BE2C (cell line): Measurements from ENCODE around the gene SLC4A7.

Experiments used
- DNase-seq: peaks from one replicate; pipeline ENCODE4 v3.0.0-alpha.2; 2020
- H3K27me3 ChIP-seq: fragments of 250-450 bp; sonication (Bioruptor Pico); 2 replicates; pipeline ENCODE4 v1.5.1; 2020; ENCODE audit warnings: mild to moderate bottlenecking
- H3K36me3 ChIP-seq: fragments of 250-450 bp; sonication (Bioruptor Pico); 2 replicates; pipeline ENCODE4 v1.5.1; 2020; ENCODE audit warnings: mild to moderate bottlenecking
- H3K4me1 ChIP-seq: fragments of 250-450 bp; sonication (Bioruptor Pico); 2 replicates; pipeline ENCODE4 v1.5.1; 2020
- H3K4me3 ChIP-seq: 2 replicates; pipeline ENCODE4 v1.5.1; 2011; ENCODE audit warnings: low read depth, low read length
- H3K9me3 ChIP-seq: fragments of 250-450 bp; sonication (Bioruptor Pico); 2 replicates; pipeline ENCODE4 v1.5.1; 2020
- CTCF ChIP-seq: IDR thresholded peaks from 2 replicates; pipeline ENCODE4 v1.5.1; 2012; ENCODE audit warnings: mild to moderate bottlenecking, low read depth, low read length

SLC4A7 gene

GRCh38 chr3:27356976-27357375 is 127.2 kb downstream of the SLC4A7 start:
- Histone ChIP-seq H3K4me1 (no peaks in the 10 kb centered on the region), H3K27me3 (no peaks in the 10 kb centered on the region), H3K9me3 (no peaks in the 10 kb centered on the region), H3K4me3 (no peak overlapping the region), H3K36me3 (no peaks in the 10 kb centered on the region)
- no peak for DNase-seq
- no peak for TF ChIP-seq CTCF

- DNase-seq: no peak
- Histone ChIP-seq H3K36me3 (no peaks in the 10 kb centered on the region), H3K9me3 (no peaks in the 10 kb centered on the region), H3K4me1 (no peaks in the 10 kb centered on the region), H3K4me3 (no peak overlapping the region), H3K27me3 (no peaks in the 10 kb centered on the region)
- no peak for TF ChIP-seq CTCF
Measured at GRCh38 chr3:27354588-27355203, 129.5 kb downstream of the SLC4A7 start.

GRCh38 chr3:27354161-27354560 is 130.0 kb downstream of the SLC4A7 start:
- Histone ChIP-seq H3K4me3 (no peak overlapping the region), H3K36me3 (no peaks in the 10 kb centered on the region), H3K4me1 (no peaks in the 10 kb centered on the region), H3K9me3 (no peaks in the 10 kb centered on the region), H3K27me3 (no peaks in the 10 kb centered on the region)
- DNase-seq: no peak
- TF ChIP-seq CTCF: no peak

- no peak for DNase-seq
- Histone ChIP-seq H3K27me3 (no peaks in the 10 kb centered on the region), H3K9me3 (no peaks in the 10 kb centered on the region), H3K36me3 (no peaks in the 10 kb centered on the region), H3K4me1 (no peaks in the 10 kb centered on the region), H3K4me3 (no peak overlapping the region)
- no peak for TF ChIP-seq CTCF
Measured at GRCh38 chr3:27353221-27353620, 131.0 kb downstream of the SLC4A7 start.

- no peak for TF ChIP-seq CTCF
- H3K27me3 ChIP-seq: no peaks in the 10 kb centered on the region
- H3K4me3 ChIP-seq: no peak overlapping the region
- DNase-seq: no peak
- no peaks in the 10 kb centered on the region for H3K9me3 ChIP-seq
- H3K36me3 ChIP-seq: no peaks in the 10 kb centered on the region
- no peaks in the 10 kb centered on the region for H3K4me1 ChIP-seq
Measured at GRCh38 chr3:27352047-27352446, 132.1 kb downstream of the SLC4A7 start.

GRCh38 chr3:27349832-27350231 is 134.4 kb downstream of the SLC4A7 start:
- Histone ChIP-seq H3K27me3 (no peaks in the 10 kb centered on the region), H3K36me3 (no peaks in the 10 kb centered on the region), H3K9me3 (no peaks in the 10 kb centered on the region), H3K4me3 (no peak overlapping the region), H3K4me1 (no peaks in the 10 kb centered on the region)
- no peak for TF ChIP-seq CTCF
- DNase-seq: no peak
